Measurements from ENCODE around the gene MGAT4C. TPM values are rescaled to one million over a fixed set of nuclear protein-coding genes. Genes with fewer than 3 reads are reported as not detected.
"Not testable (repeated sequence)": the region's sequence is repeated elsewhere in the genome, so short reads cannot be mapped to it uniquely, and the experiment has no call there.

The MGAT4C gene
- total RNA-seq, result under 1 TPM in 3 of 4 donors, not detected in 1; 0.04 to 0.23 (median 0.05) TPM

GRCh38 chr12:86256163-86256562 lies at the start of gene MGAT4C:
TSS of gene MGAT4C (minus strand) at chr12:86256391.
- intact Hi-C loops (cut with DNase I; ENCODE audit: low total_unique reads), result no loop called here
- H3K4me3 ChIP-seq (ENCODE audit: low read depth, poor library complexity, severe bottlenecking), result no peak within 1 kb of the TSS
- TF ChIP-seq POLR2A (IDR thresholded peaks at IDR 0.05) (no peak), CTCF (IDR thresholded peaks at IDR 0.05) (no peak)
- no peak for DNase-seq (ENCODE audit: low spot score in 2 of 2)
- WGBS, 2 donors, result 44 to 45% methylated on average over 3 of the region's 3 CpGs

- DNase-seq (ENCODE audit: low spot score in 2 of 2); H3K4me3 ChIP-seq (ENCODE audit: low read depth, poor library complexity, severe bottlenecking); intact Hi-C loops (cut with DNase I; ENCODE audit: low total_unique reads): not testable (repeated sequence)
- WGBS, 2 donors, result 94 to 97% methylated on average over 18 to 20 of the region's 31 CpGs
These were observed 40.2 kb upstream of the MGAT4C start for GRCh38 chr12:86296396-86296795.

- no peak for DNase-seq (ENCODE audit: low spot score in 2 of 2)
- intact Hi-C loops (cut with DNase I; ENCODE audit: low total_unique reads), result no loop called here
- no peak overlapping the region for H3K4me3 ChIP-seq (ENCODE audit: low read depth, poor library complexity, severe bottlenecking)
- TF ChIP-seq CTCF (IDR thresholded peaks at IDR 0.05) (no peak), POLR2A (IDR thresholded peaks at IDR 0.05) (no peak)
- 42 to 48% methylated on average over 3 of the region's 3 CpGs for WGBS, 2 donors
These were observed 37.6 kb upstream of the MGAT4C start for GRCh38 chr12:86293682-86294240.

GRCh38 chr12:86292480-86292879 lies 36.3 kb upstream of the MGAT4C start:
- 44 to 64% methylated on average over 3 of the region's 3 CpGs for WGBS, 2 donors
- intact Hi-C loops (cut with DNase I; ENCODE audit: low total_unique reads), result no loop called here
- no peak overlapping the region for H3K4me3 ChIP-seq (ENCODE audit: low read depth, poor library complexity, severe bottlenecking)
- no peak for DNase-seq (ENCODE audit: low spot score in 2 of 2)
- TF ChIP-seq CTCF (IDR thresholded peaks at IDR 0.05) (no peak), POLR2A (IDR thresholded peaks at IDR 0.05) (no peak)

- no peak for DNase-seq (ENCODE audit: low spot score in 2 of 2)
- 87% methylated on average over 3 of the region's 3 CpGs for WGBS, 2 donors
- TF ChIP-seq CTCF (IDR thresholded peaks at IDR 0.05) (no peak), POLR2A (IDR thresholded peaks at IDR 0.05) (no peak)
- intact Hi-C loops (cut with DNase I; ENCODE audit: low total_unique reads), result no loop called here
- H3K4me3 ChIP-seq (ENCODE audit: low read depth, poor library complexity, severe bottlenecking), result no peak overlapping the region
These were observed 34.4 kb upstream of the MGAT4C start for GRCh38 chr12:86290615-86291014.

- WGBS, 2 donors, result 51 to 60% methylated on average over 2 of the region's 2 CpGs
- H3K4me3 ChIP-seq (ENCODE audit: low read depth, poor library complexity, severe bottlenecking), result no peak overlapping the region
- intact Hi-C loops (cut with DNase I; ENCODE audit: low total_unique reads), result no loop called here
- TF ChIP-seq CTCF (IDR thresholded peaks at IDR 0.05) (no peak), POLR2A (IDR thresholded peaks at IDR 0.05) (no peak)
- DNase-seq (ENCODE audit: low spot score in 2 of 2), result no peak
These were observed 29.9 kb upstream of the MGAT4C start for GRCh38 chr12:86286119-86286518.

All from lower leg skin (tissue), 4 donors.